ENCODE data around the gene KRT79. TPM values are rescaled to one million over a fixed set of nuclear protein-coding genes. Genes with fewer than 3 reads are reported as not detected.

Gene KRT79
- total and polyA plus RNA-seq, 9 of the 15 experiments (the other 6 are each of a cell fraction or from before 2014, with no cell fraction given) = 0.03 to 2.3 (median 0.23) TPM; not detected in 2

DNA sequence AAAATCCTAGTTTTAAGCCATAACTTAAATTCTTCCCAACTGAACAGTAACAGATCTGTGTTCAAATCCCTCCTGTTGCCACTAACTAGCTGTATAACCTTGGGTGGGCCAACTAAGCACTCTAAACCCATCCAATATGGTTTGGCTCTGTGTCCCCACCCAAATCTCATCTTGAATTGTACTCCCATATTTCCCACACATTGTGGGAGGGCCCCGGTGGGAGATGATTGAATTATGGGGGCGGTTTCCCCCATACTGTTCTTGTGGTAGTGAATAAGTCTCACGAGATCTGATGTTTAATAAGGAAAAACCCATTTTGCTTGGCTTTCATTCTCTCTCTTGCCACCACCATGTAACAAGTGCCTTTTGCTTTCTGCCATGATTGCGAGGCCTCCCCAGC, 18.9 kb downstream of the KRT79 start:
- no peaks in the 10 kb centered on the region for H3K9me3 ChIP-seq (replicated peaks; ENCODE audit: control insufficient read depth, insufficient read depth, low read depth, low read length)
- in situ Hi-C loops (cut with MboI) = no loop called here
- ChIA-PET CTCF (ENCODE audit: low intra/inter-chr PET ratio) (interaction anchor here (0.6 kb wide), 1 partner anchor 1427 kb away, joined by 3 read pairs; no protein-coding TSS in a partner anchor), POLR2A (interaction anchor here (0.5 kb wide), 1 partner anchor 59 kb away, joined by 3 read pairs; no protein-coding TSS in a partner anchor)
- H3K79me2 ChIP-seq (ENCODE audit: control insufficient read depth, insufficient read depth, low read length) = no peaks in the 10 kb centered on the region
- H4K20me1 ChIP-seq (replicated peaks; ENCODE audit: control insufficient read depth, insufficient read depth, low read length) = no peaks in the 10 kb centered on the region; the same call in 1 of the 2 replicates
- peaks cover 2% of the 10 kb centered on the region for H3K9me1 ChIP-seq (ENCODE audit: control insufficient read depth, insufficient read depth, low read length)
- no peak overlapping the region for H3K9ac ChIP-seq (ENCODE audit: insufficient read depth in 1 of 2, low read depth in 2 of 2, low read length in 2 of 2)
- H3K27ac ChIP-seq (ENCODE audit: extremely low read depth, low read depth, low read length) = no peak overlapping the region
- DNase-seq (ENCODE audit: extremely low read depth in 1 of 4, low spot score in 3 of 4) (no peak), ATAC-seq (no peak), FAIRE-seq (no peak)
- intact Hi-C loops (cut with micrococcal nuclease) = no loop called here
- WGBS (ENCODE audit: insufficient coverage, low coverage, missing lambda C conversion rate) = 0% methylated on average over 4 of the region's 4 CpGs
- no peaks in the 10 kb centered on the region for H3K36me3 ChIP-seq (ENCODE audit: control insufficient read depth, insufficient read depth, low read length)
- no peak overlapping the region for H3K4me2 ChIP-seq (ENCODE audit: insufficient read depth, low read length)
- H3K27me3 ChIP-seq (ENCODE audit: control insufficient read depth in 2 of 2, insufficient read depth in 2 of 2, low read length in 2 of 2) = peaks cover 26 to 53% of the 10 kb centered on the region in 2 experiments
- no peaks in the 10 kb centered on the region; a peak in 3 of 5 replicates for H3K4me1 ChIP-seq (replicated peaks in 1 of 2; ENCODE audit: control insufficient read depth in 2 of 2, insufficient read depth in 2 of 2, low read length in 2 of 2)
- no TSS peak for BruUV-seq (replicated peaks)
- no peak overlapping the region for H3K4me3 ChIP-seq
- no peak overlapping the region for H2AFZ ChIP-seq (ENCODE audit: low read depth, low read length)
- no peak for TF ChIP-seq COPS2 (conservative IDR thresholded peaks at IDR 0.05)
- no peak for TF ChIP-seq FUS (optimal IDR thresholded peaks at IDR 0.05; ENCODE audit: low read depth, low read length)
- TF ChIP-seq NONO (IDR thresholded peaks at IDR 0.05; ENCODE audit: low read depth in 2 of 2, low read length in 1 of 2) = no peak
- no peak for TF ChIP-seq ZNF311 (CRISPR knock-in tag; IDR thresholded peaks at IDR 0.05)
- TF ChIP-seq, protein P1, sequence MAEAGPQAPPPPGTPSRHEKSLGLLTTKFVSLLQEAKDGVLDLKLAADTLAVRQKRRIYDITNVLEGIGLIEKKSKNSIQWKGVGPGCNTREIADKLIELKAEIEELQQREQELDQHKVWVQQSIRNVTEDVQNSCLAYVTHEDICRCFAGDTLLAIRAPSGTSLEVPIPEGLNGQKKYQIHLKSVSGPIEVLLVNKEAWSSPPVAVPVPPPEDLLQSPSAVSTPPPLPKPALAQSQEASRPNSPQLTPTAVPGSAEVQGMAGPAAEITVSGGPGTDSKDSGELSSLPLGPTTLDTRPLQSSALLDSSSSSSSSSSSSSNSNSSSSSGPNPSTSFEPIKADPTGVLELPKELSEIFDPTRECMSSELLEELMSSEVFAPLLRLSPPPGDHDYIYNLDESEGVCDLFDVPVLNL (CRISPR knock-in tag; IDR thresholded peaks at IDR 0.05; ENCODE audit: low read depth) = no peak
- no peak for TF ChIP-seq CCAR2 (IDR thresholded peaks at IDR 0.05; ENCODE audit: low read depth, low read length)
- no peak for TF ChIP-seq ATF7 (IDR thresholded peaks at IDR 0.05)
- no peak for TF ChIP-seq SMAD4 (CRISPR knock-in tag; conservative IDR thresholded peaks at IDR 0.05)
- TF ChIP-seq ZNF165 (CRISPR knock-in tag; IDR thresholded peaks at IDR 0.05; ENCODE audit: borderline replicate concordance) = no peak
- TF ChIP-seq, protein P2, sequence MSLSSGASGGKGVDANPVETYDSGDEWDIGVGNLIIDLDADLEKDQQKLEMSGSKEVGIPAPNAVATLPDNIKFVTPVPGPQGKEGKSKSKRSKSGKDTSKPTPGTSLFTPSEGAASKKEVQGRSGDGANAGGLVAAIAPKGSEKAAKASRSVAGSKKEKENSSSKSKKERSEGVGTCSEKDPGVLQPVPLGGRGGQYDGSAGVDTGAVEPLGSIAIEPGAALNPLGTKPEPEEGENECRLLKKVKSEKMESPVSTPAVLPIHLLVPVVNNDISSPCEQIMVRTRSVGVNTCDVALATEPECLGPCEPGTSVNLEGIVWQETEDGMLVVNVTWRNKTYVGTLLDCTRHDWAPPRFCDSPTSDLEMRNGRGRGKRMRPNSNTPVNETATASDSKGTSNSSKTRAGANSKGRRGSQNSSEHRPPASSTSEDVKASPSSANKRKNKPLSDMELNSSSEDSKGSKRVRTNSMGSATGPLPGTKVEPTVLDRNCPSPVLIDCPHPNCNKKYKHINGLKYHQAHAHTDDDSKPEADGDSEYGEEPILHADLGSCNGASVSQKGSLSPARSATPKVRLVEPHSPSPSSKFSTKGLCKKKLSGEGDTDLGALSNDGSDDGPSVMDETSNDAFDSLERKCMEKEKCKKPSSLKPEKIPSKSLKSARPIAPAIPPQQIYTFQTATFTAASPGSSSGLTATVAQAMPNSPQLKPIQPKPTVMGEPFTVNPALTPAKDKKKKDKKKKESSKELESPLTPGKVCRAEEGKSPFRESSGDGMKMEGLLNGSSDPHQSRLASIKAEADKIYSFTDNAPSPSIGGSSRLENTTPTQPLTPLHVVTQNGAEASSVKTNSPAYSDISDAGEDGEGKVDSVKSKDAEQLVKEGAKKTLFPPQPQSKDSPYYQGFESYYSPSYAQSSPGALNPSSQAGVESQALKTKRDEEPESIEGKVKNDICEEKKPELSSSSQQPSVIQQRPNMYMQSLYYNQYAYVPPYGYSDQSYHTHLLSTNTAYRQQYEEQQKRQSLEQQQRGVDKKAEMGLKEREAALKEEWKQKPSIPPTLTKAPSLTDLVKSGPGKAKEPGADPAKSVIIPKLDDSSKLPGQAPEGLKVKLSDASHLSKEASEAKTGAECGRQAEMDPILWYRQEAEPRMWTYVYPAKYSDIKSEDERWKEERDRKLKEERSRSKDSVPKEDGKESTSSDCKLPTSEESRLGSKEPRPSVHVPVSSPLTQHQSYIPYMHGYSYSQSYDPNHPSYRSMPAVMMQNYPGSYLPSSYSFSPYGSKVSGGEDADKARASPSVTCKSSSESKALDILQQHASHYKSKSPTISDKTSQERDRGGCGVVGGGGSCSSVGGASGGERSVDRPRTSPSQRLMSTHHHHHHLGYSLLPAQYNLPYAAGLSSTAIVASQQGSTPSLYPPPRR (CRISPR knock-in tag; IDR thresholded peaks at IDR 0.05; ENCODE audit: borderline replicate concordance) = no peak

Measured in K562 (cell line).